ENCODE data around the gene PML. TPM values are rescaled to one million over a fixed set of nuclear protein-coding genes. Genes with fewer than 3 reads are reported as not detected.

PML gene
- total and polyA plus RNA-seq, 4 donors = 33.9 to 80.5 (median 60.8) TPM

GRCh38 chr15:73984208-73984979 is 10.1 kb upstream of the PML start:
- Histone ChIP-seq H3K27me3 (ENCODE audit: control insufficient read depth in 3 of 3, insufficient read depth in 3 of 3, low read length in 2 of 3) (no peaks in the 10 kb centered on the region), H3K4me1 (ENCODE audit: control insufficient read depth in 5 of 5, insufficient read depth in 5 of 5, low read length in 5 of 5) (peaks cover 20 to 51% (median 28%) of the 10 kb centered on the region in 5 donors), H3K9me3 (ENCODE audit: control insufficient read depth in 4 of 4, insufficient read depth in 3 of 4, low read length in 3 of 4) (no peaks in the 10 kb centered on the region), H3K36me3 (ENCODE audit: control insufficient read depth in 4 of 4, insufficient read depth in 4 of 4, low read length in 4 of 4) (peaks cover 0 to 4% (median 0%) of the 10 kb centered on the region in 4 donors), H3K27ac (ENCODE audit: low read depth in 1 of 2, low read length in 1 of 2) (peak overlapping the region; percentile 82 to 95), H3K4me3 (no peak overlapping the region), H3K9ac (ENCODE audit: insufficient read depth in 1 of 2, low read length in 2 of 2) (no peak overlapping the region)
- ATAC-seq (ENCODE audit: insufficient read depth, low FRiP score) (no peak), DNase-seq (no peak)
- 66 to 71% methylated on average over 13 of the region's 13 CpGs for WGBS, 2 donors
- TF ChIP-seq, protein P1, sequence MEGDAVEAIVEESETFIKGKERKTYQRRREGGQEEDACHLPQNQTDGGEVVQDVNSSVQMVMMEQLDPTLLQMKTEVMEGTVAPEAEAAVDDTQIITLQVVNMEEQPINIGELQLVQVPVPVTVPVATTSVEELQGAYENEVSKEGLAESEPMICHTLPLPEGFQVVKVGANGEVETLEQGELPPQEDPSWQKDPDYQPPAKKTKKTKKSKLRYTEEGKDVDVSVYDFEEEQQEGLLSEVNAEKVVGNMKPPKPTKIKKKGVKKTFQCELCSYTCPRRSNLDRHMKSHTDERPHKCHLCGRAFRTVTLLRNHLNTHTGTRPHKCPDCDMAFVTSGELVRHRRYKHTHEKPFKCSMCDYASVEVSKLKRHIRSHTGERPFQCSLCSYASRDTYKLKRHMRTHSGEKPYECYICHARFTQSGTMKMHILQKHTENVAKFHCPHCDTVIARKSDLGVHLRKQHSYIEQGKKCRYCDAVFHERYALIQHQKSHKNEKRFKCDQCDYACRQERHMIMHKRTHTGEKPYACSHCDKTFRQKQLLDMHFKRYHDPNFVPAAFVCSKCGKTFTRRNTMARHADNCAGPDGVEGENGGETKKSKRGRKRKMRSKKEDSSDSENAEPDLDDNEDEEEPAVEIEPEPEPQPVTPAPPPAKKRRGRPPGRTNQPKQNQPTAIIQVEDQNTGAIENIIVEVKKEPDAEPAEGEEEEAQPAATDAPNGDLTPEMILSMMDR (IDR thresholded peaks at IDR 0.05; ENCODE audit: control extremely low read depth, extremely low read depth) = no peak

DNA sequence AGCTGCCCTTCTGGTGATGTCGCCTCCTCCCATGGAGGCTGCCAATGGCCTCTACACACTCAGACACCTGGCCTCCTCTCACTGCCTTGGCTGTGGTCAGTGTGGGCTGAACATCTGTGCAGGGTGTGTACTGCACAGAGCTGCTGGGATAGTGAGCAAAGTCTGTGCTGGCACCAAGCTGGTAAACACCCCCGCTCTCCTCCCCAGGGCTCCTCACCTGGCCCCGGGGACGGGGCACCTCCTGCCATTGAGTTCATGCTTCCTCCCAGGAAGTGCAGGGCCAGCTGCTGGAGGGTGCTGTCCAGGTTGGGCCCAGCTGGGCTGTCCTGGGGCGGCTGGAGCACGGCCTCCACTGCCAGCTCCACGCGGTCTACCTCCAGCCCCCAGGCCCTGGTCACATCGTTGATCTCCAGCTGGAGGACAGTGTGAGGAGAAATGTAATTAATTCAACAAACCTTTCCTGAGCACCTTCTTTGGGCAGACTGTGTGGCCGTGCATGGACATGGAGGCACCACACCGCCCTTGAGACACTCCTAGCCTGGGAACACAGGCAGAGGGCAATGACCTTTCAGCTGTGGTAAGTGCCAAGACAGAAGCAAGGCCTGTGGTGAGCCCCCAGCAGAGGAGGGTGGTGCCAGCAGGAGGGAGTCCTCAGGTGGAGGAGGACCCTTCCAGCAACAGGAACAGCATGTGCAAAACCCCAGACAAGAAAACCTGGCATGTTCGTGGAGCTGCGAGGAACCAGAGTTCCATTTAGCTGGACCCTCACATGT is 9.2 kb upstream of the PML start:
- H3K4me3 ChIP-seq = no peak overlapping the region
- no peaks in the 10 kb centered on the region for H3K9me3 ChIP-seq (ENCODE audit: control insufficient read depth in 4 of 4, insufficient read depth in 3 of 4, low read length in 3 of 4)
- no peaks in the 10 kb centered on the region for H3K27me3 ChIP-seq (ENCODE audit: control insufficient read depth in 3 of 3, insufficient read depth in 3 of 3, low read length in 2 of 3)
- TF ChIP-seq, protein P1 (IDR thresholded peaks at IDR 0.05; ENCODE audit: control extremely low read depth, extremely low read depth) = no peak
- WGBS, 2 donors = 72 to 77% methylated on average over 13 of the region's 13 CpGs
- H3K27ac ChIP-seq (ENCODE audit: low read depth in 1 of 2, low read length in 1 of 2) = peak overlapping the region in 1 of 2 donors; percentile 8
- no peak overlapping the region for H3K9ac ChIP-seq (ENCODE audit: insufficient read depth in 1 of 2, low read length in 2 of 2)
- peaks cover 20 to 57% (median 35%) of the 10 kb centered on the region in 5 donors for H3K4me1 ChIP-seq (ENCODE audit: control insufficient read depth in 5 of 5, insufficient read depth in 5 of 5, low read length in 5 of 5)
- ATAC-seq (ENCODE audit: insufficient read depth, low FRiP score) (no peak), DNase-seq (no peak)
- peaks cover 0 to 4% (median 0%) of the 10 kb centered on the region in 4 donors for H3K36me3 ChIP-seq (ENCODE audit: control insufficient read depth in 4 of 4, insufficient read depth in 4 of 4, low read length in 4 of 4)

DNA sequence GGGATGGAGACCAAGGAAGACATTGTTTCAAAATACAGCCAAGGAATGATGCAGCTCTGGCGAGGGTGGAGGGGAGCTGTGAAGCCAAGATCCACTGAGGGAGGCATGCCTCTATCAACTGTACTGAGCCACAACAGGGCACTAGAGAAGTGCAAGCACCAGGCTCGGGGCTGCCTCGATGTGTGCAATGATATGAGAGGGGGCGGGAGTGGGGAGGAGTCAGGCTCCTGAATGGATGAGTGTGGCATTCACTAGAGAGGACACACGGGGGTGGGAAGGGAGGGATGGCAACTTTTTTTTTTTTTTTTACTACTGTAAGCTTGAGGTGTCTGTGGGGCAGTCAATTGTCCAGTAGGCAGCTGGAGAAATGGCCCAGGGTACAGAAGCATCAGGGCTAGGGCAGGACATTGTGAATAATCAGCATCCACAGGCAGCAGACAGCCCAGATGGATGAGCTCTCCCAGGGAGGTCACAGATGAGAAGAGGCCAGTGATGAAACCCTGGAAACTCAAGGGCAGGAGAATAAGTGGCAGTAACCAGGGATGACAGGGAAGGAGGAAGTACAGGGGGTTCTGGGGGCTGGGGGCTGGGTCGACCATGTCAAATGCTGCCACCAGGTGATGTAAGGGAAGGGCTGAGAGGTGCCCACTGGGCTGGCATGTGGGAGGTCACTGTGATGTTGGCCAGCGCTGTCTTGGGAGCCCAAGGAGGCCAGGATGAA is 8.3 kb upstream of the PML start:
- Histone ChIP-seq H3K9me3 (ENCODE audit: control insufficient read depth in 4 of 4, insufficient read depth in 3 of 4, low read length in 3 of 4) (no peaks in the 10 kb centered on the region), H3K4me1 (ENCODE audit: control insufficient read depth in 5 of 5, insufficient read depth in 5 of 5, low read length in 5 of 5) (peaks cover 24 to 63% (median 35%) of the 10 kb centered on the region in 5 donors), H3K4me3 (no peak overlapping the region), H3K9ac (ENCODE audit: insufficient read depth in 1 of 2, low read length in 2 of 2) (no peak overlapping the region), H3K36me3 (ENCODE audit: control insufficient read depth in 4 of 4, insufficient read depth in 4 of 4, low read length in 4 of 4) (peaks cover 0 to 4% (median 0%) of the 10 kb centered on the region in 4 donors), H3K27me3 (ENCODE audit: control insufficient read depth in 3 of 3, insufficient read depth in 3 of 3, low read length in 2 of 3) (no peaks in the 10 kb centered on the region), H3K27ac (ENCODE audit: low read depth in 1 of 2, low read length in 1 of 2) (peak overlapping the region in 1 of 2 donors; percentile 78)
- DNase-seq = no peak
- TF ChIP-seq, protein P1 (IDR thresholded peaks at IDR 0.05; ENCODE audit: control extremely low read depth, extremely low read depth) = no peak
- no peak for ATAC-seq (ENCODE audit: insufficient read depth, low FRiP score)
- 47 to 48% methylated on average over 7 of the region's 7 CpGs for WGBS, 2 donors

All from lung (tissue), 12 donors.